GM12892 (cell line): ENCODE results near the gene ESR1.

Source experiments
- POLR2A ChIP-seq: IDR thresholded peaks from 2 replicates; pipeline ENCODE4 v1.6.1; 2011; ENCODE audit warnings: low read depth, low read length, control low read depth
- POLR2AphosphoS5 ChIP-seq: IDR thresholded peaks from 2 replicates; pipeline ENCODE4 v1.6.1; 2011; ENCODE audit warnings: low read depth, low read length, control low read depth

GRCh38 chr6:152004896-152005295, 197.4 kb downstream of the ESR1 start:
- no peak for TF ChIP-seq POLR2A
- no peak for TF ChIP-seq POLR2AphosphoS5
